K562 (cell line): ENCODE measurements around the gene TPD52L1. TPM values are rescaled to one million over a fixed set of nuclear protein-coding genes. Genes with fewer than 3 reads are reported as not detected.

Source experiments
- ATF3 ChIP-seq, 2 experiments: fragments of 450-650 bp in 1 of 2; sonication (generic) in 1 of 2; formaldehyde crosslinking in 1 of 2; IDR thresholded peaks in 1 of 2; conservative IDR thresholded peaks in 1 of 2; 2 replicates each; pipeline versions ENCODE4 v1.6.1 to v1.8.1; 2016 to 2023; ENCODE audit warnings: mild to moderate bottlenecking in 2 of 2, moderate library complexity in 2 of 2, inconsistent platforms in 1 of 2, missing genetic modification reagents in 1 of 2
- C11orf30 ChIP-seq: fragments of 450-650 bp; IDR thresholded peaks from 2 replicates; pipeline ENCODE4 v1.6.1; 2016; ENCODE audit warnings: low read depth, mild to moderate bottlenecking
- CHD4 ChIP-seq: fragments of 200-600 bp; sonication (generic); IDR thresholded peaks from 3 replicates; pipeline ENCODE4 v1.6.1; 2012; ENCODE audit warnings: low read depth, mild to moderate bottlenecking, mixed read lengths, low read length, inconsistent platforms; ENCODE audit not compliant: insufficient read depth, insufficient replicate concordance, poor library complexity, severe bottlenecking
- CXXC5 ChIP-seq: fragments of 250-450 bp; sonication (Bioruptor Pico); IDR thresholded peaks from 2 replicates; pipeline ENCODE4 v1.8.0; 2022; ENCODE audit warnings: inconsistent platforms, mild to moderate bottlenecking, moderate library complexity
- EP300 ChIP-seq: IDR thresholded peaks from 2 replicates; pipeline ENCODE4 v1.6.1; 2012; ENCODE audit warnings: low read length, improper control_type of control experiment
- FOSL1 ChIP-seq: fragments of 200-800 bp; sonication (Bioruptor generic); conservative IDR thresholded peaks from 2 replicates; pipeline ENCODE4 v1.6.1; 2016; ENCODE audit warnings: missing genetic modification characterization, missing compliant biosample characterization
- FOXK2 ChIP-seq, 2 experiments: fragments of 450-650 bp; IDR thresholded peaks in 1 of 2; conservative IDR thresholded peaks in 1 of 2; 2 replicates each; pipeline ENCODE4 v1.6.1; 2016; ENCODE audit warnings: low read depth in 2 of 2, mild to moderate bottlenecking in 1 of 2
- HDGF ChIP-seq: fragments of 450-650 bp; IDR thresholded peaks from 2 replicates; pipeline ENCODE4 v1.6.1; 2016
- HMBOX1 ChIP-seq: sonication (generic); IDR thresholded peaks from 2 replicates; pipeline ENCODE4 v1.6.1; 2016
- KAT7 ChIP-seq: sonication (generic); formaldehyde crosslinking; IDR thresholded peaks from 2 replicates; pipeline ENCODE4 v1.8.0; 2022; ENCODE audit warnings: missing genetic modification reagents, mild to moderate bottlenecking, borderline replicate concordance
- LEF1 ChIP-seq: fragments of 450-650 bp; IDR thresholded peaks from 2 replicates; pipeline ENCODE4 v1.6.1; 2016; ENCODE audit warnings: mild to moderate bottlenecking
- MBD2 ChIP-seq: sonication (generic); IDR thresholded peaks from 2 replicates; pipeline ENCODE4 v1.6.1; 2016; ENCODE audit warnings: low read depth, borderline replicate concordance
- MEF2D ChIP-seq: conservative IDR thresholded peaks from 2 replicates; pipeline ENCODE4 v1.6.1; 2016; ENCODE audit warnings: low read depth, missing genetic modification characterization, missing compliant biosample characterization
- MTA2 ChIP-seq: fragments of 450-650 bp; IDR thresholded peaks from 2 replicates; pipeline ENCODE4 v1.6.1; 2016; ENCODE audit warnings: low read depth
- NBN ChIP-seq: fragments of 450-650 bp; IDR thresholded peaks from 2 replicates; pipeline ENCODE4 v1.6.1; 2016; ENCODE audit warnings: low read depth, mild to moderate bottlenecking
- NFE2 ChIP-seq: IDR thresholded peaks from 2 replicates; pipeline ENCODE4 v1.6.1; 2014; ENCODE audit warnings: antibody characterized with exemption, low read depth
- POLR2H ChIP-seq: IDR thresholded peaks from 2 replicates; pipeline ENCODE4 v1.6.1; 2016; ENCODE audit warnings: missing genetic modification characterization, low read depth, mild to moderate bottlenecking, control low read depth, missing compliant biosample characterization, moderate library complexity
- SMARCE1 ChIP-seq: fragments of 450-650 bp; IDR thresholded peaks from 2 replicates; pipeline ENCODE4 v1.7.1; 2016; ENCODE audit warnings: mild to moderate bottlenecking
- THRA ChIP-seq: fragments of 450-650 bp; IDR thresholded peaks from 2 replicates; pipeline ENCODE4 v1.6.1; 2017; ENCODE audit warnings: mild to moderate bottlenecking, moderate library complexity
- ZNF263 ChIP-seq: sonication (generic); formaldehyde crosslinking; IDR thresholded peaks from 2 replicates; pipeline ENCODE4 v1.8.0; 2022; ENCODE audit warnings: mild to moderate bottlenecking, missing genetic modification reagents, borderline replicate concordance
- ZNF592 ChIP-seq: fragments of 450-650 bp; IDR thresholded peaks from 2 replicates; pipeline ENCODE4 v1.6.1; 2017; ENCODE audit warnings: antibody characterized with exemption, mild to moderate bottlenecking
- polyA plus RNA-seq, 8 experiments: library from polyadenylated mRNA; depleted of rRNA in 4 of 8; stranded (reverse) in 5 of 8; unstranded in 3 of 8; fragments of >200 nt; fragmentation: Nextera tagmentation in 2 of 8; fragmentation: Illumina TruSeq in 1 of 8; extraction: Ambion mirVana in 2 of 8; extraction: Trizol in 1 of 8; gene quantifications; 2 replicates each; pipeline versions ENCODE4 v1.2.1 to v1.2.3, GENCODE V29; 2011 to 2014; ENCODE audit warnings: inconsistent platforms in 1 of 8, missing spikeins in 1 of 8
- total RNA-seq, 7 experiments: library from RNA; depleted of rRNA in 6 of 7; stranded (reverse); fragments of >200 nt in 6 of 7; fragmentation: Illumina TruSeq in 2 of 7; extraction: Trizol in 2 of 7; gene quantifications; 2 replicates each; pipeline versions ENCODE4 v1.2.1 to v1.2.3, GENCODE V29; 2011 to 2021; ENCODE audit warnings: low replicate concordance in 1 of 7

Gene TPD52L1
- total and polyA plus RNA-seq, 9 of the 15 experiments (the other 6 are each of a cell fraction or from before 2014, with no cell fraction given): 12.9 to 149 (median 75.7) TPM

- TF ChIP-seq ZNF592: peak; percentile 13; the same call in 1 of the 2 replicates
- peak; percentile 74 for TF ChIP-seq EP300
- no peak for TF ChIP-seq MBD2
- peak; percentile 52; the same call in 1 of the 2 replicates for TF ChIP-seq ATF3 (IDR thresholded peaks at IDR 0.05)
- TF ChIP-seq ATF3 (CRISPR knock-in tag; conservative IDR thresholded peaks at IDR 0.05): no peak
- peak; percentile 13; the same call in 1 of the 2 replicates for TF ChIP-seq NFE2
- TF ChIP-seq POLR2H (tag): no peak
- 0 out of 2 replicates have a peak, but pooled peaks have one; percentile 14 for TF ChIP-seq NBN
- TF ChIP-seq FOXK2 (conservative IDR thresholded peaks at IDR 0.05 in 1 of 2, IDR thresholded peaks at IDR 0.05 in 1 of 2; ENCODE audit: low read depth in 2 of 2): peak in 1 of 2 experiments; percentile 26; a peak in 2 of 4 replicates
- peak; percentile 44; the same call in 1 of the 2 replicates for TF ChIP-seq LEF1
- TF ChIP-seq KAT7 (CRISPR knock-in tag): peak; percentile 13; the same call in 1 of the 2 replicates
- no peak for TF ChIP-seq THRA
- no peak for TF ChIP-seq CXXC5
- TF ChIP-seq FOSL1: peak; percentile 94
- TF ChIP-seq SMARCE1: peak; percentile 79
- TF ChIP-seq CHD4: no peak
- peak; percentile 10; the same call in 1 of the 2 replicates for TF ChIP-seq C11orf30
- peak; percentile 46 for TF ChIP-seq MTA2
- TF ChIP-seq ZNF263 (CRISPR knock-in tag): peak; percentile 27; the same call in 1 of the 2 replicates
- TF ChIP-seq HDGF: no peak
- no peak for TF ChIP-seq MEF2D (tag)
- peak; percentile 44; the same call in 1 of the 2 replicates for TF ChIP-seq HMBOX1
These were observed 149.4 kb downstream of the TPD52L1 start (continued) for GRCh38 chr6:125302840-125303511.
